Measurements from ENCODE around the gene USP49.

GRCh38 chr6:41909727-41910126 lies 14.6 kb upstream of the USP49 start:
- TF ChIP-seq CTCF (conservative IDR thresholded peaks at IDR 0.05; ENCODE audit: low read depth, low read length) = no peak
- TF ChIP-seq EZH2 (IDR thresholded peaks at IDR 0.05; ENCODE audit: low read length, unreplicated experiment) = no peak

Data from PC-3 (cell line).